Sigmoid colon (tissue), 4 donors: ENCODE results near the gene APOD.
A peak's percentile ranks its signal among the peaks of the same experiment; 100 is the strongest.

ENCODE experiments used
- CTCF ChIP-seq, 4 experiments: fragments of 450-650 bp in 3 of 4; fragments of 200-600 bp in 1 of 4; IDR thresholded peaks; one replicate each; pipeline ENCODE4 v1.5.1; 2016 to 2019; ENCODE audit warnings: antibody characterized with exemption in 4 of 4, mild to moderate bottlenecking in 3 of 4, moderate library complexity in 2 of 4
- EP300 ChIP-seq, 4 donors: sonication (generic); formaldehyde crosslinking; IDR thresholded peaks; one replicate each; pipeline ENCODE4 v1.6.1; 2017; ENCODE audit warnings: antibody characterized with exemption in 4 of 4
- POLR2A ChIP-seq, 2 donors: fragments of 450-650 bp; IDR thresholded peaks; one replicate each; pipeline ENCODE4 v1.6.1; 2016; ENCODE audit warnings: antibody characterized with exemption in 2 of 2, mild to moderate bottlenecking in 2 of 2, moderate library complexity in 2 of 2
- POLR2AphosphoS5 ChIP-seq, 4 donors: sonication (generic); formaldehyde crosslinking; IDR thresholded peaks; one replicate each; pipeline ENCODE4 v1.6.1; 2017; ENCODE audit warnings: antibody characterized with exemption in 4 of 4

GRCh38 chr3:195546130-195546560 lies 37.6 kb downstream of the APOD start:
- no peak for TF ChIP-seq POLR2A (IDR thresholded peaks at IDR 0.05)
- TF ChIP-seq CTCF (IDR thresholded peaks at IDR 0.05): no peak
- peak in 2 of 4 donors; percentile 22 to 47 for TF ChIP-seq POLR2AphosphoS5 (IDR thresholded peaks at IDR 0.05)
- TF ChIP-seq EP300 (IDR thresholded peaks at IDR 0.05): peak in 1 of 4 donors; percentile 38
